HEK293 (cell line): ENCODE data around the gene APC2.
A peak's percentile ranks its signal among the peaks of the same experiment; 100 is the strongest.

Experiments
- CTCF ChIA-PET: fragments of 350-600 bp; formaldehyde crosslinking; extraction: SDS; loops from one replicate; lab custom pipeline; 2021; ENCODE audit warnings: antibody characterized with exemption; lab: Yijun Ruan, JAX
- POLR2A ChIA-PET: fragments of 300-600 bp; formaldehyde crosslinking; extraction: SDS; loops from one replicate; lab custom pipeline; 2020; ENCODE audit warnings: antibody characterized with exemption, inconsistent platforms; lab: Yijun Ruan, JAX
- H3K27ac ChIP-seq: fragments of 200-500 bp; sonication (Bioruptor generic); 2 replicates; pipeline ENCODE4 v1.5.1; 2014; ENCODE audit warnings: low read depth, low read length, control low read depth, inconsistent platforms; ENCODE audit errors: extremely low read depth
- H3K36me3 ChIP-seq, 2 experiments: fragments of 200-500 bp in 1 of 2; sonication (Bioruptor generic) in 1 of 2; 1 replicate in 1 of 2; 2 replicates in 1 of 2; pipeline ENCODE4 v1.5.1; 2014 to 2017; ENCODE audit warnings: inconsistent platforms in 2 of 2, low read length in 2 of 2; ENCODE audit not compliant: control insufficient read depth in 2 of 2, insufficient read depth in 1 of 2
- H3K4me1 ChIP-seq: fragments of 200-500 bp; sonication (Bioruptor generic); 2 replicates; pipeline ENCODE4 v1.5.1; 2014; ENCODE audit warnings: mild to moderate bottlenecking, low read length, inconsistent platforms; ENCODE audit not compliant: control insufficient read depth, insufficient read depth
- H3K4me3 ChIP-seq: 2 replicates; pipeline ENCODE4 v1.5.1; 2011; ENCODE audit warnings: low read depth, mild to moderate bottlenecking, control low read depth, low read length, moderate library complexity
- H3K9me3 ChIP-seq: fragments of 200-500 bp; sonication (Bioruptor generic); 2 replicates; pipeline ENCODE4 v1.5.1; 2014; ENCODE audit warnings: low read depth, low read length, inconsistent platforms; ENCODE audit not compliant: control insufficient read depth, insufficient read depth
- CTCF ChIP-seq: fragments of 450-650 bp; formaldehyde crosslinking; IDR thresholded peaks from 2 replicates; pipeline ENCODE4 v1.5.1; 2016; ENCODE audit warnings: missing biosample characterization, missing genetic modification characterization
- GLIS1 ChIP-seq: fragments of 450-650 bp; formaldehyde crosslinking; IDR thresholded peaks from 2 replicates; pipeline ENCODE4 v1.5.1; 2016; ENCODE audit warnings: missing biosample characterization, missing genetic modification characterization
- ZBTB10 ChIP-seq: fragments of 450-650 bp; formaldehyde crosslinking; IDR thresholded peaks from 2 replicates; pipeline ENCODE4 v1.5.1; 2016; ENCODE audit warnings: missing biosample characterization, missing genetic modification characterization
- ZBTB7A ChIP-seq: fragments of 450-650 bp; formaldehyde crosslinking; IDR thresholded peaks from 2 replicates; pipeline ENCODE4 v1.5.1; 2016; ENCODE audit warnings: low read depth, missing biosample characterization, missing genetic modification characterization
- ZIC2 ChIP-seq: fragments of 450-650 bp; formaldehyde crosslinking; IDR thresholded peaks from 2 replicates; pipeline ENCODE4 v1.5.1; 2016; ENCODE audit warnings: missing biosample characterization, missing genetic modification characterization
- ZNF248 ChIP-seq: fragments of 450-650 bp; formaldehyde crosslinking; IDR thresholded peaks from 2 replicates; pipeline ENCODE4 v1.5.1; 2017; ENCODE audit warnings: missing biosample characterization, missing genetic modification characterization
- ZNF311 ChIP-seq: fragments of 450-650 bp; formaldehyde crosslinking; IDR thresholded peaks from 2 replicates; pipeline ENCODE4 v1.5.1; 2017; ENCODE audit warnings: missing biosample characterization, missing genetic modification characterization, borderline replicate concordance
- ZNF341 ChIP-seq: fragments of 450-650 bp; formaldehyde crosslinking; IDR thresholded peaks from 2 replicates; pipeline ENCODE4; 2016; ENCODE audit warnings: low read depth, missing biosample characterization, missing genetic modification characterization
- ZNF404 ChIP-seq: fragments of 450-650 bp; formaldehyde crosslinking; IDR thresholded peaks from 2 replicates; pipeline ENCODE4 v1.5.1; 2017; ENCODE audit warnings: missing biosample characterization, missing genetic modification characterization
- ZNF560 ChIP-seq: fragments of 450-650 bp; formaldehyde crosslinking; IDR thresholded peaks from 2 replicates; pipeline ENCODE4 v1.5.1; 2017; ENCODE audit warnings: missing biosample characterization, missing genetic modification characterization, borderline replicate concordance
- ZNF621 ChIP-seq: fragments of 450-650 bp; formaldehyde crosslinking; IDR thresholded peaks from 2 replicates; pipeline ENCODE4 v1.5.1; 2017; ENCODE audit warnings: missing biosample characterization, missing genetic modification characterization
- ZNF626 ChIP-seq: fragments of 450-650 bp; sonication (Bioruptor Pico); formaldehyde crosslinking; IDR thresholded peaks from 2 replicates; pipeline ENCODE4 v1.5.1; 2018; ENCODE audit warnings: missing biosample characterization, missing genetic modification characterization, inconsistent platforms
- ZNF692 ChIP-seq: fragments of 450-650 bp; formaldehyde crosslinking; IDR thresholded peaks from 2 replicates; pipeline ENCODE4 v1.5.1; 2016; ENCODE audit warnings: missing biosample characterization, missing genetic modification characterization
- ZNF704 ChIP-seq: fragments of 450-650 bp; formaldehyde crosslinking; IDR thresholded peaks from 2 replicates; pipeline ENCODE4 v1.5.1; 2016; ENCODE audit warnings: missing biosample characterization, missing genetic modification characterization
- ZNF837 ChIP-seq: fragments of 450-650 bp; formaldehyde crosslinking; IDR thresholded peaks from 2 replicates; pipeline ENCODE4 v1.5.1; 2016; ENCODE audit warnings: missing biosample characterization, missing genetic modification characterization
- ZSCAN5A ChIP-seq: fragments of 450-650 bp; formaldehyde crosslinking; IDR thresholded peaks from 2 replicates; pipeline ENCODE4 v1.5.1; 2016; ENCODE audit warnings: missing biosample characterization, missing genetic modification characterization
- TF ChIP-seq, protein P1 (sequence below): fragments of 450-650 bp; formaldehyde crosslinking; IDR thresholded peaks from 2 replicates; pipeline ENCODE4 v1.5.1; 2016; ENCODE audit warnings: missing biosample characterization, missing genetic modification characterization
- TF ChIP-seq, protein P2 (sequence below): fragments of 450-650 bp; formaldehyde crosslinking; IDR thresholded peaks from 2 replicates; pipeline ENCODE4 v1.5.1; 2016; ENCODE audit warnings: missing biosample characterization, missing genetic modification characterization, low read depth
- TF ChIP-seq, protein P3 (sequence below): fragments of 450-650 bp; formaldehyde crosslinking; IDR thresholded peaks from 2 replicates; pipeline ENCODE4 v1.5.1; 2016; ENCODE audit warnings: missing biosample characterization, missing genetic modification characterization

Gene APC2

GRCh38 chr19:1409204-1410005 is 40.5 kb upstream of the APC2 start (continued):
- TF ChIP-seq, protein P1, sequence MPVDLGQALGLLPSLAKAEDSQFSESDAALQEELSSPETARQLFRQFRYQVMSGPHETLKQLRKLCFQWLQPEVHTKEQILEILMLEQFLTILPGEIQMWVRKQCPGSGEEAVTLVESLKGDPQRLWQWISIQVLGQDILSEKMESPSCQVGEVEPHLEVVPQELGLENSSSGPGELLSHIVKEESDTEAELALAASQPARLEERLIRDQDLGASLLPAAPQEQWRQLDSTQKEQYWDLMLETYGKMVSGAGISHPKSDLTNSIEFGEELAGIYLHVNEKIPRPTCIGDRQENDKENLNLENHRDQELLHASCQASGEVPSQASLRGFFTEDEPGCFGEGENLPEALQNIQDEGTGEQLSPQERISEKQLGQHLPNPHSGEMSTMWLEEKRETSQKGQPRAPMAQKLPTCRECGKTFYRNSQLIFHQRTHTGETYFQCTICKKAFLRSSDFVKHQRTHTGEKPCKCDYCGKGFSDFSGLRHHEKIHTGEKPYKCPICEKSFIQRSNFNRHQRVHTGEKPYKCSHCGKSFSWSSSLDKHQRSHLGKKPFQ: no peak
- TF ChIP-seq ZSCAN5A (no peak), ZNF704 (tag by site-specific recombination) (no peak), ZNF560 (no peak), ZNF404 (tag by site-specific recombination) (no peak), ZNF248 (tag by site-specific recombination) (no peak), GLIS1 (tag by site-specific recombination) (peak; percentile 45; the same call in 1 of the 2 replicates), ZNF341 (tag by site-specific recombination) (no peak), ZNF621 (tag by site-specific recombination) (no peak)
- TF ChIP-seq, protein P2, sequence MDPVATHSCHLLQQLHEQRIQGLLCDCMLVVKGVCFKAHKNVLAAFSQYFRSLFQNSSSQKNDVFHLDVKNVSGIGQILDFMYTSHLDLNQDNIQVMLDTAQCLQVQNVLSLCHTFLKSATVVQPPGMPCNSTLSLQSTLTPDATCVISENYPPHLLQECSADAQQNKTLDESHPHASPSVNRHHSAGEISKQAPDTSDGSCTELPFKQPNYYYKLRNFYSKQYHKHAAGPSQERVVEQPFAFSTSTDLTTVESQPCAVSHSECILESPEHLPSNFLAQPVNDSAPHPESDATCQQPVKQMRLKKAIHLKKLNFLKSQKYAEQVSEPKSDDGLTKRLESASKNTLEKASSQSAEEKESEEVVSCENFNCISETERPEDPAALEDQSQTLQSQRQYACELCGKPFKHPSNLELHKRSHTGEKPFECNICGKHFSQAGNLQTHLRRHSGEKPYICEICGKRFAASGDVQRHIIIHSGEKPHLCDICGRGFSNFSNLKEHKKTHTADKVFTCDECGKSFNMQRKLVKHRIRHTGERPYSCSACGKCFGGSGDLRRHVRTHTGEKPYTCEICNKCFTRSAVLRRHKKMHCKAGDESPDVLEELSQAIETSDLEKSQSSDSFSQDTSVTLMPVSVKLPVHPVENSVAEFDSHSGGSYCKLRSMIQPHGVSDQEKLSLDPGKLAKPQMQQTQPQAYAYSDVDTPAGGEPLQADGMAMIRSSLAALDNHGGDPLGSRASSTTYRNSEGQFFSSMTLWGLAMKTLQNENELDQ (tag by site-specific recombination): no peak
- TF ChIP-seq, all 188 proteins: peak for 10

DNA sequence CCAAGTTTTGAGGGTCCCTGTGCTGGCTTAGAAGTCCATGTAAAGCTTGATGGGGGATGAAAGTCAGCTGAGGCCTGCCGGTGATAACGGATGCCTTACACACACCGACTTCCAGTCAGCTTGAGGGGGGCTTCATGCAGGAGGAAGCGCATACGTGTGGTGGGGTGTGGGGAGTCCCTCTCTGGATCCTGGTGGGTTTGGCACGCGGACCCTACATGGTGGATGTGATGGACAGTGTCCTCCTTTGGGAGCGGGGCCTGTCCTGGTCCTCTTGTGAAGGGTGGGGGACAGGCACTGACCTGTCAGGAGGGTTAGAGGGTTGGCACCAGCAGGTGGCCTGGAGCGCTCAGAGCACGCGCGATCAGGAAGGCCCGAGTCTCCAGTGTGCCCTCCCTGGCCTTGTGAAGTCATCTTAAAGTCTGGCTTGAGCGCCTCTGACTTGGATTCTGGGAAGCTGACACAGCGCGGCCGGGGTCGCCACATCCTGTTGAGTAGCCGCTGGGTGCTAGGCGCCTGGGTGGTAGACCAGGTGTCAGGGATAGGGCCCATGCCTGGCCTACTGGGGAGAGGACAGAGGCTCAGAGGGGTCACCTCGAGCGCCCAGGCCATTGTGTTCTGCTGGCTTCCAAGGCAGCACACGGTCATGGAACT is 39.7 kb upstream of the APC2 start:
- Histone ChIP-seq H3K9me3 (no peaks in the 10 kb centered on the region), H3K27ac (peak overlapping the region; percentile 98), H3K4me3 (no peak overlapping the region), H3K4me1 (peaks cover 14% of the 10 kb centered on the region), H3K36me3 (peaks cover 8 to 51% of the 10 kb centered on the region in 2 experiments; a peak in 2 of 3 replicates)
- ChIA-PET CTCF (interaction anchor here (0.6 to 1.0 kb wide), 2 partner anchors 24 to 27 kb away, joined by 3 to 5 read pairs; no protein-coding TSS in a partner anchor), POLR2A (interaction anchor here (0.5 to 1.0 kb wide), 3 partner anchors 9 to 397 kb away, joined by 3 read pairs; no protein-coding TSS in a partner anchor)
- TF ChIP-seq ZNF692 (tag by site-specific recombination): 0 out of 2 replicates have a peak, but pooled peaks have one; percentile 11
- no peak for TF ChIP-seq ZNF626
- TF ChIP-seq ZBTB10 (tag by site-specific recombination): peak; percentile 25; the same call in 1 of the 2 replicates
- peak; percentile 41; the same call in 1 of the 2 replicates for TF ChIP-seq ZIC2 (tag by site-specific recombination)
- peak; percentile 46; the same call in 1 of the 2 replicates for TF ChIP-seq CTCF (tag by site-specific recombination)
- TF ChIP-seq ZNF311: no peak
- no peak for TF ChIP-seq ZBTB7A (tag by site-specific recombination)
- TF ChIP-seq, protein P3, sequence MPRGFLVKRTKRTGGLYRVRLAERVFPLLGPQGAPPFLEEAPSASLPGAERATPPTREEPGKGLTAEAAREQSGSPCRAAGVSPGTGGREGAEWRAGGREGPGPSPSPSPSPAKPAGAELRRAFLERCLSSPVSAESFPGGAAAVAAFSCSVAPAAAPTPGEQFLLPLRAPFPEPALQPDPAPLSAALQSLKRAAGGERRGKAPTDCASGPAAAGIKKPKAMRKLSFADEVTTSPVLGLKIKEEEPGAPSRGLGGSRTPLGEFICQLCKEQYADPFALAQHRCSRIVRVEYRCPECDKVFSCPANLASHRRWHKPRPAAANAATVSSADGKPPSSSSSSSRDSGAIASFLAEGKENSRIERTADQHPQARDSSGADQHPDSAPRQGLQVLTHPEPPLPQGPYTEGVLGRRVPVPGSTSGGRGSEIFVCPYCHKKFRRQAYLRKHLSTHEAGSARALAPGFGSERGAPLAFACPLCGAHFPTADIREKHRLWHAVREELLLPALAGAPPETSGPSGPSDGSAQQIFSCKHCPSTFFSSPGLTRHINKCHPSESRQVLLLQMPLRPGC (tag by site-specific recombination): no peak
- TF ChIP-seq ZNF837: no peak
